IPS-18c (cell line): Measurements from ENCODE around the gene MAN1C1.
A peak's percentile ranks its signal among the peaks of the same experiment; 100 is the strongest.

Source experiments
- H3K4me3 ChIP-seq: 2 replicates; pipeline ENCODE4 v1.7.0; 2013; ENCODE audit warnings: low read depth, mild to moderate bottlenecking, low read length, moderate library complexity; ENCODE audit not compliant: insufficient read depth
- H3K9me3 ChIP-seq: one replicate; pipeline ENCODE4 v1.6.1; 2013; ENCODE audit warnings: mild to moderate bottlenecking, low read length, moderate library complexity; ENCODE audit not compliant: control insufficient read depth, insufficient read depth

Gene MAN1C1

GRCh38 chr1:25706146-25707089 is 89.8 kb downstream of the MAN1C1 start:
- Histone ChIP-seq H3K9me3 (no peaks in the 10 kb centered on the region), H3K4me3 (no peak overlapping the region)

DNA sequence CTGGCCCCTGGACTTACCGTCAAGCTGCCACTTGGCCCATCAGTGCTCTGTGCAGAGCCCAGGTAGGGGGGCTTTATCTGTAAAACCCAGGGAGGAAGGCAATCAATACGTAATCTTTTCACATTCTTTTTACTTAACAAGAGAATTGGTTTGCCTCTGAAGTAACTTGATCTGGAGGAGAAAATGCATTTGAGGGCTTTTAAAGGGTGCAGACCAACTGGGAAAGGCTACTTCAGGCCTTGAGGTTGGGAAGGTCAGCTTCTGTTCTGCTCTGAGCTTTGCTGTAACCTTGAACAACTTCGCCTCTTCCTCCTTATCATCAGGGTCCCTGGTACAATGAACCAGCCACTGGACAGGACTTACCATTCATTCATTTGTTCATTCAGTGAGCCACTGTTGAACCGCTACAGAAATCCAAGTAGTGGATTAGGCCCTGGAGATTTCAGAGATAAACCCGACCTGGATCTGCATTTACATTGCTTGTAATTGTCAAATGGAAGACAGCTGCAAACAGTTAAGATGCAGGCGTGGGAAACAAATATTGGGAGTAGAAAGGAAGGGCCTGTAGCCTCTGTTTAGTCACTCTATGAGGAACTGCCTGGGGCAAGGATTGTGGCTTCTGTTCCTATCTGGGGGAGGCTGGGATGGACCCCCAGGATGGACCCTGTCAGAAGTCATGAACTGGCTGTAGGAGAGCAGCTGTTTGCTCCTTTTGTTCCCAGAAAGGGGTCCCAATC is 90.9 kb downstream of the MAN1C1 start:
- Histone ChIP-seq H3K9me3 (no peaks in the 10 kb centered on the region), H3K4me3 (no peak overlapping the region)

GRCh38 chr1:25710583-25711347 is 94.2 kb downstream of the MAN1C1 start:
- Histone ChIP-seq H3K4me3 (no peak overlapping the region), H3K9me3 (no peaks in the 10 kb centered on the region)

DNA sequence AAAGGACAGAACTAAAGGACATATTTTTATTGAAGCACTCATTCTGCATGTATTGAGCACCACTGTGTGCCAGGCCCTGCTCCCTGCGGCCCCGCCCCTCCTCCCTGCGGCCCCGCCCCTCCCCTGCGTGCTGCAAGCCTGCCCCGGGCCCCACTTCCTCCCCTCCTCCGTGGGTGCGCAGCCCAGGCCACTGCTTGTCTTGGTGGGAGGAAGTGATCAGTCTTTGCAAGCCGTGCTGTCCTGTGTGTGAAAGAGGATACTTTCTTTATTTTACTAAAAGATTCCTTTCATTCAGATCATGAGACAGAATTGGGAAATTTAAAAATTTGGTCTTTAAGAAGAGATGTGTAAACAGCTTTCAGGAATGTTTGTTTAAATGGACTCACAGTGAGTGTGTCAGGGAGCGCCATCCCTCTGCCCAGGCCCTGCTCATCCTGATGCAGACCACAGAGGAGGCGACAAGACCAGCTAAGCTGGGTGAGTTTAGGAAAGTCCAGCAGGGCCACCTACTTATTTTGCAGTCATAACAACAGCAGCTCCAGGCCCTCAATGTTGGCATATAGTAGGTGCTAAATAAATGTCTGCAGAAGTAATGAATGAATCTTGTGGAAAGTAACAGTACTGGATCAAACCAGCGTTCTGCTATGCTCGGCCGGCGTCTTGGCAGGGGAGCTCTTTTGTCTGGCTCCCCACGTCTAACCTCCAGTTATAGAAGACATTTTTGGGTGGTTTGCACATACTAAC is 95.1 kb downstream of the MAN1C1 start:
- Histone ChIP-seq H3K9me3 (no peaks in the 10 kb centered on the region), H3K4me3 (no peak overlapping the region)

DNA sequence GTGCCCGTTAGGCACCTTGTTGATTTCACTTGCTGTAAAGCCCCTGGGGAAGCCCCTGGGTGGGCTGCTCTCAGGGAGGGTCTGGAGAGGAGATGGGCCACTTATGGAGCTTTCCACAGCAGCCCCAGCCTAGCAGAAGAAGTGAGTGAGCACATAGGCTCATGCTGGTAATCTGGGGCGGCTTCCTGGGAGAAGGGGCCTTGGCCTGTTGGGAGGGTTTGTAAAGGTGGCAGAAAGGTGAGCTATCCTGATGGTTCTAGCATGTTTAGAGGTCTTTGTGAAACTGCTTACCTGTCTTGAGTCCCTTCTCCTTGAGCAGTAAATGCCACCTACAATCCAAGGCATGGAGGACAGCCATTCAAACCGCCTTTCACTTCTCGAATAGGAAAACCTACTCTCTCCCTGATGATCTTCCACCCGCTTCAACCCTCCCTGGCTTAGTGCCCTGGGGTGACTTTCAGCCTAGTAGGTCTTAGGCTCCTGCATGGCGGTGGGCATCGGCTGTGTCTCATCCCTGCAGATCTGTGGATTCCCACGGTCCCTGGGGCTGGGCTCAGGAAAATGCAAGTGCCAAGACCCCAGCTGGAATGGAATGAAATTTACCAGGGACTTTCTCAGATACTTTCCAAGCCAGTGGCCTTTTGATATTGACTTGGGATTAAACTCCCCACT is 95.8 kb downstream of the MAN1C1 start:
- Histone ChIP-seq H3K9me3 (no peaks in the 10 kb centered on the region), H3K4me3 (no peak overlapping the region)

GRCh38 chr1:25713961-25714360 is 97.4 kb downstream of the MAN1C1 start:
- no peak overlapping the region for H3K4me3 ChIP-seq
- no peaks in the 10 kb centered on the region for H3K9me3 ChIP-seq

GRCh38 chr1:25714372-25714931 is 97.9 kb downstream of the MAN1C1 start:
- H3K4me3 ChIP-seq, result no peak overlapping the region
- no peaks in the 10 kb centered on the region for H3K9me3 ChIP-seq

DNA sequence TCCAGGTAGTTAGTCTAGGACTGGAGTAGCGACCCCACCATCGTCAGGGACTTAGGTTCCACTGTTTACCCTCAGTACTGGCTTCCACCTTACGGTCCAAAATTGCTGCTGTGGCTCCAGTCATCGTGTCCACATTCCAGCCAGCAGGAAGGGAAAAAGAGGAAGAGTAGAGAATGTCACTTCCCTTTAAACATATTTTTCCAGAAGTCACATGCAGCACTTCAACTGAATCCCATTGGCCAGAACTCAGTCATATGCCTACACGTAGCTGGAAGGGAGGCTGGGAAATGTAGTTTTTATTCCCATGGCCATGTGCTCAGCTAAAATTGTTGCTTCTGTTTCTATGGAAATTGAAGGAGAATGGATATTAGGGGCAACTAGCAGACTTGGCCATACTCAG is 99.3 kb downstream of the MAN1C1 start:
- Histone ChIP-seq H3K9me3 (no peaks in the 10 kb centered on the region), H3K4me3 (no peak overlapping the region)

DNA sequence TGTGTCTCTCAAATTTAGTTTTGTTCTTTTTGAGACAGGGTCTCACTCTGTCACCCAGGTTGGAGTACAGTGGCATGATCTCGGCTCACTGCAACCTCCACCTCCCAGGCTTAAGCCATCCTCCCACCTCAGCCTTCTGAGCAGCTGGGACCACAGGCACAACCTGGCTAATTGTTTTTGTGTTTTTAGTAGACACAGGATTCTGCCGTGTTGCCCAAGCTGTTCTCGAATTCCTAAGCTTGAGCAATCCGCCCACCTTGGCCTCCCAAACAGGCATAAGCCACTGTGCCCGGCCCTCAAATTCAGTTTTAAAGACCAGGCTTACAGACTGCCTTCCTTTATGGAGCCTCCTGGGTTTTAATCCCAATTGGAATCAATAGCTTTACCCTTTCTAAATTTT is 99.7 kb downstream of the MAN1C1 start:
- Histone ChIP-seq H3K9me3 (no peaks in the 10 kb centered on the region), H3K4me3 (no peak overlapping the region)

- Histone ChIP-seq H3K4me3 (no peak overlapping the region), H3K9me3 (no peaks in the 10 kb centered on the region)
Observed at GRCh38 chr1:25718732-25719131, 102.1 kb downstream of the MAN1C1 start.

- no peaks in the 10 kb centered on the region for H3K9me3 ChIP-seq
- no peak overlapping the region for H3K4me3 ChIP-seq
Observed at GRCh38 chr1:25720624-25721023, 104.0 kb downstream of the MAN1C1 start.

GRCh38 chr1:25723250-25723880 is 106.8 kb downstream of the MAN1C1 start:
- no peak overlapping the region for H3K4me3 ChIP-seq

DNA sequence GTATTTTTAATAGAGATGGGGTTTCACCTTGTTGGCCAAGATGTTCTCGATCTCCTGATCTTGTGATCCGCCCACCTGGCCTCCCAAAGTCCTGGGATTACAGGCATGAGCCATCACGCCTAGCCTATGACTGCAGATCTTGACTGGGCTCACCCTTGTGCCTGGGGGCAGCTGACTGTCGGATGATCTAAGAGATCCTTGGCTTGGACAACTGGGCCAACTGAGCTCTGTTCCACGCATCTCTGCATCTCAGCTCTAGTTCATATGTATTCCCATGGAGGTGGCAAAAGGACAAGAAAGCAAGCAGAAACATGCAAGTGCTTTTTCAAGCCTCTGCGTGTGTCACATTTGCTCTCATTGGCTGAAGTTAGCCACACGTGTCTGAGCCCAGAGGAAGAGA is 107.6 kb downstream of the MAN1C1 start:
- Histone ChIP-seq H3K4me3 (no peak overlapping the region), H3K9me3 (no peaks in the 10 kb centered on the region)

More at GRCh38 chr1:25723250-25723880, 106.8 kb downstream of the MAN1C1 start:
- H3K9me3 ChIP-seq, result no peaks in the 10 kb centered on the region

GRCh38 chr1:25724966-25725365 is 108.4 kb downstream of the MAN1C1 start:
- Histone ChIP-seq H3K9me3 (no peaks in the 10 kb centered on the region), H3K4me3 (no peak overlapping the region)

- H3K9me3 ChIP-seq, result no peaks in the 10 kb centered on the region
- peak overlapping the region; percentile 17; the same call in 1 of the 2 replicates for H3K4me3 ChIP-seq
Observed at GRCh38 chr1:25725482-25725881, 108.9 kb downstream of the MAN1C1 start.

DNA sequence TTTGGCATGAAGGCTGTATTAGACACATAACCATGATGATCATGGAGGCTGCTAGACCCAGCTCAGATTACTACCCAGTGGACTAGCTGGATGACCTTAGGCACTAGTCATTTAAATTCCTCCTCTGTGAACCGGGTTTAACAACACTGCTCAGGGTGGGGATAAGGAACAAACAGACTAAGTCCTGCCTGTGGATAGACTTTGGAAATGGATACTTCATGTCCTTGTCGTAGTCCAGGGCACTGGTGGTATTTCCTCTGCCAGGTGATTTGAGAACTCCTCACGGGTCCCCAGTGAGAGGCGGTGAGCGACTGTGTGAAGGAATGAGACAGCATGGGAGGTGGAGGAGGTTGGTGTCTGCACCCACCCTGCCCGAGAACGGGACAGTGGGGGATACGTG is 110.5 kb downstream of the MAN1C1 start:
- Histone ChIP-seq H3K4me3 (no peak overlapping the region), H3K9me3 (no peaks in the 10 kb centered on the region)
